DOHH2 (cell line): Measurements from ENCODE around the gene DCLK2.

Experiments
- CTCF ChIP-seq: fragments of 200-600 bp; sonication (generic); IDR thresholded peaks from one replicate; pipeline ENCODE4 v1.5.1; 2014; ENCODE audit warnings: antibody characterized with exemption, mild to moderate bottlenecking, low read depth, low read length; ENCODE audit not compliant: poor library complexity, severe bottlenecking
- EZH2phosphoT487 ChIP-seq: fragments of 200-600 bp; sonication (generic); IDR thresholded peaks from 2 replicates; pipeline ENCODE4 v1.6.1; 2017; ENCODE audit warnings: borderline replicate concordance, mild to moderate bottlenecking, antibody characterized with exemption, low read length, moderate library complexity, mixed read lengths

GRCh38 chr4:150212485-150212884, 134.2 kb downstream of the DCLK2 start:
- TF ChIP-seq CTCF (no peak), EZH2phosphoT487 (no peak)
